IMR-90 (cell line): ENCODE results near the gene UBFD1. TPM values are rescaled to one million over a fixed set of nuclear protein-coding genes. Genes with fewer than 3 reads are reported as not detected.

Source experiments
- ATAC-seq: fragments of 200-7000 bp; cut with Tn5 transposase; 2 replicates; pipeline ENCODE4 v1.9.1; 2020; ENCODE audit warnings: low read depth, mild to moderate bottlenecking, moderate library complexity
- BruUV-seq: library from RNA; stranded (reverse); fragments of 400-500 nt; replicated peaks from 2 replicates; lab custom pipeline; 2021; lab: Mats Ljungman, UMichigan
- CTCF ChIA-PET: fragments of 300-600 bp; formaldehyde crosslinking; extraction: SDS; loops from one replicate; lab custom pipeline; 2021; ENCODE audit warnings: antibody characterized with exemption; lab: Yijun Ruan, JAX
- POLR2A ChIA-PET: fragments of 300-600 bp; sonication (Branson Sonifier 250); formaldehyde crosslinking; loops from one replicate; lab custom pipeline; 2022; ENCODE audit warnings: antibody characterized with exemption; ENCODE audit not compliant: unreplicated experiment; lab: Charles Lee
- DNase-seq: peaks from one replicate; pipeline ENCODE4 v3.0.0; 2013
- H2AFZ ChIP-seq: replicated peaks from 2 replicates; pipeline ENCODE3; 2013; ENCODE audit warnings: low read length, mild to moderate bottlenecking; ENCODE audit not compliant: poor library complexity
- H2AK5ac ChIP-seq: 2 replicates; pipeline ENCODE4 v1.6.1; 2013; ENCODE audit warnings: low read depth, low read length, inconsistent platforms
- H2AK9ac ChIP-seq: replicated peaks from 2 replicates; pipeline ENCODE3; 2013; ENCODE audit warnings: mild to moderate bottlenecking, low read depth, low read length, moderate library complexity; ENCODE audit not compliant: poor library complexity
- H2BK120ac ChIP-seq: 2 replicates; pipeline ENCODE4 v1.6.1; 2013; ENCODE audit warnings: low read depth, low read length, inconsistent platforms
- H2BK15ac ChIP-seq: 3 replicates; pipeline ENCODE4 v1.6.1; 2013; ENCODE audit warnings: low read depth, low read length, inconsistent platforms
- H2BK20ac ChIP-seq: 2 replicates; pipeline ENCODE4 v1.6.1; 2013; ENCODE audit warnings: low read depth, mild to moderate bottlenecking, inconsistent platforms, low read length, moderate library complexity
- H2BK5ac ChIP-seq: 2 replicates; pipeline ENCODE4 v1.6.1; 2013; ENCODE audit warnings: mild to moderate bottlenecking, low read depth, low read length, inconsistent platforms; ENCODE audit not compliant: poor library complexity, severe bottlenecking
- H3K14ac ChIP-seq: replicated peaks from 2 replicates; pipeline ENCODE4 v1.6.1; 2013; ENCODE audit warnings: low read depth, low read length, inconsistent platforms
- H3K18ac ChIP-seq: 2 replicates; pipeline ENCODE4 v1.6.1; 2013; ENCODE audit warnings: low read depth, low read length, control low read depth
- H3K23ac ChIP-seq: 2 replicates; pipeline ENCODE4 v1.6.1; 2013; ENCODE audit warnings: low read depth, low read length, inconsistent platforms
- H3K27ac ChIP-seq: 2 replicates; pipeline ENCODE4 v1.5.1; 2013; ENCODE audit warnings: mild to moderate bottlenecking, control low read depth, low read length; ENCODE audit not compliant: insufficient read depth
- H3K27me3 ChIP-seq: 2 replicates; pipeline ENCODE4 v1.6.1; 2013; ENCODE audit warnings: low read length; ENCODE audit not compliant: control insufficient read depth, insufficient read depth
- H3K36me3 ChIP-seq: 2 replicates; pipeline ENCODE4 v1.6.1; 2013; ENCODE audit warnings: low read length, mixed read lengths; ENCODE audit not compliant: control insufficient read depth, insufficient read depth
- H3K4ac ChIP-seq: 2 replicates; pipeline ENCODE4 v1.6.1; 2013; ENCODE audit warnings: low read depth, low read length, inconsistent platforms
- H3K4me1 ChIP-seq: 2 replicates; pipeline ENCODE4 v1.6.1; 2013; ENCODE audit warnings: low read length, mixed read lengths; ENCODE audit not compliant: control insufficient read depth, insufficient read depth
- H3K4me2 ChIP-seq: 2 replicates; pipeline ENCODE4 v1.6.1; 2013; ENCODE audit warnings: low read depth, mild to moderate bottlenecking, control low read depth, low read length, moderate library complexity
- H3K4me3 ChIP-seq: 2 replicates; pipeline ENCODE4 v1.5.1; 2013; ENCODE audit warnings: low read depth, mild to moderate bottlenecking, control low read depth, low read length, moderate library complexity; ENCODE audit not compliant: insufficient read depth
- H3K56ac ChIP-seq: 2 replicates; pipeline ENCODE4 v1.6.1; 2013; ENCODE audit warnings: low read length, inconsistent platforms; ENCODE audit not compliant: insufficient read depth; ENCODE audit errors: extremely low read depth
- H3K79me1 ChIP-seq, 2 experiments: 2 replicates each; pipeline ENCODE4 v1.6.1; 2013; ENCODE audit warnings: low read length in 2 of 2, inconsistent platforms in 1 of 2, low read depth in 1 of 2
- H3K9ac ChIP-seq: 2 replicates; pipeline ENCODE4 v1.6.1; 2013; ENCODE audit warnings: low read depth, low read length, control low read depth
- H3K9me1 ChIP-seq: 2 replicates; pipeline ENCODE4 v1.6.1; 2013; ENCODE audit warnings: low read length, inconsistent platforms; ENCODE audit not compliant: insufficient read depth
- H3K9me3 ChIP-seq: 2 replicates; pipeline ENCODE4 v1.6.1; 2013; ENCODE audit warnings: low read length; ENCODE audit not compliant: control insufficient read depth, insufficient read depth
- H4K20me1 ChIP-seq: 2 replicates; pipeline ENCODE4 v1.6.1; 2013; ENCODE audit warnings: low read length, inconsistent platforms; ENCODE audit not compliant: insufficient read depth
- H4K5ac ChIP-seq: 2 replicates; pipeline ENCODE4 v1.6.1; 2013; ENCODE audit warnings: mild to moderate bottlenecking, low read depth, low read length, control low read depth
- H4K8ac ChIP-seq, 2 experiments: 2 replicates each; pipeline ENCODE4 v1.6.1; 2013; ENCODE audit warnings: low read depth in 2 of 2, low read length in 2 of 2, control low read depth in 1 of 2, inconsistent platforms in 1 of 2
- H4K91ac ChIP-seq: 2 replicates; pipeline ENCODE4 v1.6.1; 2013; ENCODE audit warnings: low read depth, low read length, inconsistent platforms; ENCODE audit not compliant: insufficient read depth
- CEBPB ChIP-seq: IDR thresholded peaks from 2 replicates; pipeline ENCODE4 v1.6.1; 2012; ENCODE audit warnings: low read depth, low read length, improper control_type of control experiment
- CTCF ChIP-seq: conservative IDR thresholded peaks from 2 replicates; pipeline ENCODE4 v1.5.1; 2012; ENCODE audit warnings: mild to moderate bottlenecking, low read depth, low read length, improper control_type of control experiment
- MAZ ChIP-seq: IDR thresholded peaks from 2 replicates; pipeline ENCODE4 v1.6.1; 2012; ENCODE audit warnings: low read depth, mild to moderate bottlenecking, low read length, improper control_type of control experiment, moderate library complexity, borderline replicate concordance
- MXI1 ChIP-seq: IDR thresholded peaks from 2 replicates; pipeline ENCODE4 v1.6.1; 2012; ENCODE audit warnings: low read depth, mild to moderate bottlenecking, low read length, moderate library complexity, borderline replicate concordance
- POLR2A ChIP-seq: IDR thresholded peaks from 2 replicates; pipeline ENCODE4 v1.6.1; 2012; ENCODE audit warnings: mild to moderate bottlenecking, low read depth, low read length
- WGBS, 2 experiments: methylation state at CpG; one replicate each; pipeline versions ENCODE4 v1.1.5 to v1.1.7; 2013; ENCODE audit warnings: missing lambda C conversion rate in 2 of 2; ENCODE audit not compliant: insufficient read length in 1 of 2; ENCODE audit errors: extremely low coverage in 2 of 2; 5-methylcytosine and 5-hydroxymethylcytosine counted together
- dilution Hi-C: fragments of 300-500 bp; cut with HindIII; formaldehyde crosslinking; loops from one replicate; pipeline ENCODE4 v1.14.3; 2018; ENCODE audit warnings: low sequenced_read_pairs; ENCODE audit not compliant: unreplicated experiment
- in situ Hi-C: fragments of 300-500 bp; cut with MboI; formaldehyde crosslinking; loops from 3 replicates; pipeline ENCODE4 v1.14.3; 2019; ENCODE audit warnings: low sequenced_read_pairs, inconsistent platforms, mixed read lengths
- intact Hi-C: fragments of 100-400 bp; cut with micrococcal nuclease; formaldehyde crosslinking; loops from 2 replicates; pipeline ENCODE4 v1.10.0; 2022
- polyA plus RNA-seq, 3 experiments: library from polyadenylated mRNA; depleted of rRNA; stranded (reverse); fragments of >200 nt; gene quantifications; 2 replicates each; pipeline ENCODE4 v1.2.3, GENCODE V29; 2012; ENCODE audit warnings: low replicate concordance in 1 of 3
- total RNA-seq: library from RNA; depleted of rRNA; stranded (reverse); fragments of >200 nt; gene quantifications from 2 replicates; pipeline ENCODE4 v1.2.3, GENCODE V29; 2012

UBFD1 gene
- total and polyA plus RNA-seq, 2 of the 4 experiments (the other 2 are of a cell fraction): 39.3 to 55.0 TPM

- no peaks in the 10 kb centered on the region for H3K9me3 ChIP-seq
- H4K8ac ChIP-seq: no peak overlapping the region
- no peak overlapping the region for H2BK20ac ChIP-seq
- H4K91ac ChIP-seq: no peak overlapping the region
- H3K9me1 ChIP-seq: no peaks in the 10 kb centered on the region
- no peak overlapping the region for H3K56ac ChIP-seq
- no peak overlapping the region for H2BK15ac ChIP-seq
- no peak overlapping the region for H3K4me3 ChIP-seq
- no peak overlapping the region for H2AK9ac ChIP-seq
- no peak for ATAC-seq
- H3K4ac ChIP-seq: no peak overlapping the region
- no peak overlapping the region for H4K5ac ChIP-seq
- H2BK120ac ChIP-seq: no peak overlapping the region
- H3K14ac ChIP-seq: no peak overlapping the region
- no peak overlapping the region for H3K27ac ChIP-seq
- no peak overlapping the region for H2BK5ac ChIP-seq
- dilution Hi-C loops: no loop called here
- H2AFZ ChIP-seq: no peak overlapping the region
- WGBS, 2 experiments: 92% methylated on average over 2 of the region's 11 CpGs; no CpG with 5 or more reads in 1 of the 2 experiments
- no peak overlapping the region for H3K9ac ChIP-seq
- no peaks in the 10 kb centered on the region for H4K20me1 ChIP-seq
- no peaks in the 10 kb centered on the region for H3K27me3 ChIP-seq
- H3K23ac ChIP-seq: no peak overlapping the region
- in situ Hi-C loops: no loop called here
- H3K4me1 ChIP-seq: no peaks in the 10 kb centered on the region
- TF ChIP-seq MAZ: no peak
- no peak for TF ChIP-seq MXI1
- no peak for TF ChIP-seq CEBPB
- no peak for TF ChIP-seq POLR2A
- TF ChIP-seq CTCF: no peak
- H2AK5ac ChIP-seq: no peak overlapping the region
- ChIA-PET CTCF (no interaction called here), POLR2A (no interaction called here)
- no peak overlapping the region for H3K18ac ChIP-seq
- intact Hi-C loops: no loop called here
- no TSS peak for BruUV-seq
- DNase-seq: no peak
- no peak overlapping the region for H3K4me2 ChIP-seq
- H3K79me1 ChIP-seq: peaks cover 0 to 2% of the 10 kb centered on the region in 2 experiments; a peak in 1 of 4 replicates
- H3K36me3 ChIP-seq: peaks cover 56% of the 10 kb centered on the region
Measured at GRCh38 chr16:23527961-23528643, 29.4 kb upstream of the UBFD1 start.
